ENCODE data around the gene ZMAT5. TPM values are rescaled to one million over a fixed set of nuclear protein-coding genes. Genes with fewer than 3 reads are reported as not detected.

Gene ZMAT5
- total RNA-seq, 2 experiments from 2014 or later = 18.3 to 24.3 TPM

GRCh38 chr22:29780748-29781676, 14.2 kb upstream of the ZMAT5 start:
- Mint-ChIP-seq H3K4me1 (no peaks in the 10 kb centered on the region), H3K27ac (no peak overlapping the region), H3K36me3 (no peaks in the 10 kb centered on the region), H3K27me3 (no peaks in the 10 kb centered on the region), H3K4me3 (no peak overlapping the region), H3K9me3 (ENCODE audit: low read depth) (no peaks in the 10 kb centered on the region)
- ATAC-seq (no peak), DNase-seq (no peak)
- CTCF ChIA-PET = no interaction called here

GRCh38 chr22:29780220-29780619, 13.4 kb upstream of the ZMAT5 start:
- ATAC-seq (no peak), DNase-seq (no peak)
- Mint-ChIP-seq H3K27me3 (no peaks in the 10 kb centered on the region), H3K36me3 (no peaks in the 10 kb centered on the region), H3K4me3 (no peak overlapping the region), H3K9me3 (ENCODE audit: low read depth) (no peaks in the 10 kb centered on the region), H3K4me1 (no peaks in the 10 kb centered on the region), H3K27ac (no peak overlapping the region)
- CTCF ChIA-PET = no interaction called here

GRCh38 chr22:29773233-29773632, 6.4 kb upstream of the ZMAT5 start:
- no peak overlapping the region for H3K27ac Mint-ChIP-seq
- H3K27me3 Mint-ChIP-seq = no peaks in the 10 kb centered on the region
- no peak overlapping the region for H3K4me3 Mint-ChIP-seq
- DNase-seq = no peak
- no peaks in the 10 kb centered on the region for H3K9me3 Mint-ChIP-seq (ENCODE audit: low read depth)
- CTCF ChIA-PET = interaction anchor here (1.1 to 1.7 kb wide), 2 partner anchors 18 to 235 kb away, joined by 3 to 5 read pairs; no protein-coding TSS in a partner anchor
- no peak for ATAC-seq
- H3K36me3 Mint-ChIP-seq = peaks cover 21% of the 10 kb centered on the region
- H3K4me1 Mint-ChIP-seq = peaks cover 8% of the 10 kb centered on the region

- ATAC-seq (no peak), DNase-seq (no peak)
- H3K36me3 Mint-ChIP-seq = peaks cover 24% of the 10 kb centered on the region
- CTCF ChIA-PET = interaction anchor here (0.6 to 1.7 kb wide), 3 partner anchors 17 to 236 kb away, joined by 3 to 5 read pairs (median 3); no protein-coding TSS in a partner anchor
- no peak overlapping the region for H3K27ac Mint-ChIP-seq
- H3K4me1 Mint-ChIP-seq = peaks cover 13% of the 10 kb centered on the region
- no peaks in the 10 kb centered on the region for H3K9me3 Mint-ChIP-seq (ENCODE audit: low read depth)
- no peaks in the 10 kb centered on the region for H3K27me3 Mint-ChIP-seq
- no peak overlapping the region for H3K4me3 Mint-ChIP-seq
Measured at GRCh38 chr22:29772170-29772641, 5.4 kb upstream of the ZMAT5 start.

- Mint-ChIP-seq H3K27ac (no peak overlapping the region), H3K36me3 (peaks cover 24% of the 10 kb centered on the region), H3K4me1 (peaks cover 23% of the 10 kb centered on the region), H3K9me3 (ENCODE audit: low read depth) (no peaks in the 10 kb centered on the region), H3K27me3 (no peaks in the 10 kb centered on the region), H3K4me3 (no peak overlapping the region)
- CTCF ChIA-PET = interaction anchor here (0.8 to 1.0 kb wide), 2 partner anchors 18 to 235 kb away, joined by 3 read pairs; no protein-coding TSS in a partner anchor
- no peak for DNase-seq
- no peak for ATAC-seq
Measured at GRCh38 chr22:29769723-29770321, 3.0 kb upstream of the ZMAT5 start.

- Mint-ChIP-seq H3K27ac (peak overlapping the region; percentile 88), H3K4me1 (peaks cover 29% of the 10 kb centered on the region), H3K9me3 (ENCODE audit: low read depth) (no peaks in the 10 kb centered on the region), H3K27me3 (no peaks in the 10 kb centered on the region), H3K36me3 (peaks cover 24% of the 10 kb centered on the region), H3K4me3 (peak overlapping the region; percentile 94)
- CTCF ChIA-PET = interaction anchor here (0.7 kb wide), 1 partner anchor 86 kb away, joined by 3 read pairs; no protein-coding TSS in a partner anchor
- ATAC-seq (no peak), DNase-seq (no peak)
Measured at GRCh38 chr22:29768052-29768693, 1.4 kb upstream of the ZMAT5 start.

GRCh38 chr22:29767171-29768051, 604 bp upstream of the ZMAT5 start, which contains the start of gene UQCR10:
TSS of gene UQCR10 (plus strand) at chr22:29767369. CDS start at chr22:29767399, 30 bp downstream.
- no peaks in the 10 kb centered on the region for H3K9me3 Mint-ChIP-seq (ENCODE audit: low read depth)
- DNase-seq (peak; percentile 95), ATAC-seq (peak; percentile 85)
- peaks cover 24% of the 10 kb centered on the region for H3K36me3 Mint-ChIP-seq
- peak within 1 kb of the TSS; percentile 94 for H3K4me3 Mint-ChIP-seq
- H3K27ac Mint-ChIP-seq = peak within 1 kb of the TSS; percentile 88
- no peaks in the 10 kb centered on the region for H3K27me3 Mint-ChIP-seq
- peaks cover 29% of the 10 kb centered on the region for H3K4me1 Mint-ChIP-seq
- CTCF ChIA-PET = interaction anchor here (0.5 kb wide), 1 partner anchor 117 kb away, joined by 3 read pairs; no protein-coding TSS in a partner anchor

- no peaks in the 10 kb centered on the region for H3K9me3 Mint-ChIP-seq (ENCODE audit: low read depth)
- peaks cover 23% of the 10 kb centered on the region for H3K36me3 Mint-ChIP-seq
- ATAC-seq (peak; percentile 9), DNase-seq (peak; percentile 55)
- peaks cover 29% of the 10 kb centered on the region for H3K4me1 Mint-ChIP-seq
- H3K27me3 Mint-ChIP-seq = no peaks in the 10 kb centered on the region
- peak overlapping the region; percentile 94 for H3K4me3 Mint-ChIP-seq
- CTCF ChIA-PET = interaction anchor here (1.1 kb wide), 1 partner anchor 140 kb away, joined by 3 read pairs; no protein-coding TSS in a partner anchor
- peak overlapping the region; percentile 88 for H3K27ac Mint-ChIP-seq
Measured at GRCh38 chr22:29765905-29766631, 739 bp downstream of the ZMAT5 start.

- CTCF ChIA-PET = no interaction called here
- H3K27ac Mint-ChIP-seq = no peak overlapping the region
- no peaks in the 10 kb centered on the region for H3K9me3 Mint-ChIP-seq (ENCODE audit: low read depth)
- no peaks in the 10 kb centered on the region for H3K27me3 Mint-ChIP-seq
- DNase-seq (no peak), ATAC-seq (no peak)
- H3K4me3 Mint-ChIP-seq = no peak overlapping the region
- no peaks in the 10 kb centered on the region for H3K36me3 Mint-ChIP-seq
- peaks cover 16% of the 10 kb centered on the region for H3K4me1 Mint-ChIP-seq
Measured at GRCh38 chr22:29762263-29762662, 4.5 kb downstream of the ZMAT5 start.

- Mint-ChIP-seq H3K27ac (no peak overlapping the region), H3K36me3 (no peaks in the 10 kb centered on the region), H3K27me3 (no peaks in the 10 kb centered on the region), H3K9me3 (ENCODE audit: low read depth) (no peaks in the 10 kb centered on the region), H3K4me1 (no peaks in the 10 kb centered on the region), H3K4me3 (no peak overlapping the region)
- ATAC-seq = no peak
- no peak for DNase-seq
- CTCF ChIA-PET = no interaction called here
Measured at GRCh38 chr22:29758959-29759358, 7.8 kb downstream of the ZMAT5 start.

- no peaks in the 10 kb centered on the region for H3K27me3 Mint-ChIP-seq
- no peak overlapping the region for H3K27ac Mint-ChIP-seq
- ATAC-seq (no peak), DNase-seq (no peak)
- no peaks in the 10 kb centered on the region for H3K9me3 Mint-ChIP-seq (ENCODE audit: low read depth)
- no peak overlapping the region for H3K4me3 Mint-ChIP-seq
- H3K4me1 Mint-ChIP-seq = no peaks in the 10 kb centered on the region
- CTCF ChIA-PET = no interaction called here
- no peaks in the 10 kb centered on the region for H3K36me3 Mint-ChIP-seq
Measured at GRCh38 chr22:29758068-29758622, 8.7 kb downstream of the ZMAT5 start.

GRCh38 chr22:29757096-29757495, 9.7 kb downstream of the ZMAT5 start:
- Mint-ChIP-seq H3K4me1 (no peaks in the 10 kb centered on the region), H3K36me3 (no peaks in the 10 kb centered on the region), H3K4me3 (no peak overlapping the region), H3K27me3 (no peaks in the 10 kb centered on the region), H3K27ac (no peak overlapping the region), H3K9me3 (ENCODE audit: low read depth) (no peaks in the 10 kb centered on the region)
- CTCF ChIA-PET = no interaction called here
- DNase-seq (no peak), ATAC-seq (no peak)
